Femur (tissue), 1 donor: ENCODE results near the gene DCTN3.

Experiments used
- DNase-seq: peaks from one replicate; pipeline ENCODE4 v3.0.0-alpha.2; 2017

DCTN3 gene

DNA sequence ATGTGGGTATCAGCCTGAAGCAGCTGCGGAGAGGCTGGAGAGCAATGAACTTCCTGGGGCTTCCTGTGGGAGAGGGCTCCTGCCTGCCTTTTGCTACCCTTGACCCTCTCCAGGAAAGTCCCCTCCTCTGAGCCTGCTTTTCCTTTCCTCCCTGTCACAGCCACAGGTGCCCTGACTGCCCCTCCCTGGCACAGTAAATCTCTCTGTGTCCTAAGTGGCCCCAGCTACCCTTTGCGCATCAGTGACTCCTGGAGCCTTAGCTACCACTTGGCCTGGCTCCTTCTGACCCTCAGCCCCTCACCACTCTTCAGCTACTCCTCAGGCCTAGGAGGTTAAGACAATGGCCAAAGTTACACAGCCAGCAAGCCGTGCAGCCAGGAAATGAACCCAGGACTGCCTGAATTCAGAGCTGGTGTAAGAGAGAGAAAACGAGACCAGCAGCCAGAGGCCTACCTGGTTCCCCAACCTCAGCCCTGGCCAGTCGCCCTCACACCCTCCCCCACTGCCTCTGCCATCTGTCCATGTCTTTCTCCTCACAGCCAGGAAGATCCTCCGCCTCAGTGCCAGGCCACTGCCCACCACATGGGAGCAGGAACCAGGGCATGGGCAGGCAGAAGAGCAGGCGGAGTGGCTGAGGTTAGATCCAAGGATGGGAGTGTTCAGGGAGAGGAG, 49.4 kb downstream of the DCTN3 start:
- no peak for DNase-seq

DNA sequence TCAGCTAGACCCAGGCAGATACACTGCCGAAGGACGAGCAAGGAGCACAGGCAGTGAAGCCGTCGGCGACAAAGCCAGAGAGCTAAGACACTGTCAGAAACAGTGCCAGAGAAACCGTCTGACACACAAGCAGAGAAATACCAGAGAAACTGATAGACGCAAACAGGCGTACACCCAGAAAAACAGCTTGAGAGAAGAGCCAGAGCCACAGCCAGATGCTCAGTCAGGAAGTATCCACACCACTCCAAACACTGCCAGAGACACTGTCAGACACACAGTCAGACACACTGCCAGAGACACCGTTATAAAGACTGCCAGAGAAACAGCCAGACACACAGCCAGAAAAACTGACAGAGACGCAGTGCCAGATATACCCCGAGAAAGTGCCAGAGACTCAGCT, 49.9 kb downstream of the DCTN3 start:
- DNase-seq = peak; percentile 53

DNA sequence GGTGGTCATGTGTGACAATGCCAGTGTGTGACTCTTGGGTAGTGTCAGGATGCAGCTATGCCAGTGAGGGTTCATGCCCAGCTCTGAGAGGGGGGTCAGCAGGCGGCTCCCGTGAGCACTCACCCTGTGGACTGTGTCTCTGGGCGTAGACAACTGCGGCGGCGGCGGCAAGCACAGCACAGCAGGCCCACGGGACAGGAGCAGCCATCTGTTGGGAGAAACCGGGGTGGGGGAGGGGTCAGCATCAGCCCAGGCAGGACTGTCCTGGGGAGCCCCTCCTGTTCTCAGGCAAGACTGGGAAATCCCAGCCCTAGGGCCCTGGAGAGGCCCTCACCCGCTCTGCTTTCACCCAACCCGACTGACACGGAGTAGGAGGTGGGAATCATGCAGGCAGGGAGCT, 51.5 kb downstream of the DCTN3 start:
- DNase-seq = no peak

DNA sequence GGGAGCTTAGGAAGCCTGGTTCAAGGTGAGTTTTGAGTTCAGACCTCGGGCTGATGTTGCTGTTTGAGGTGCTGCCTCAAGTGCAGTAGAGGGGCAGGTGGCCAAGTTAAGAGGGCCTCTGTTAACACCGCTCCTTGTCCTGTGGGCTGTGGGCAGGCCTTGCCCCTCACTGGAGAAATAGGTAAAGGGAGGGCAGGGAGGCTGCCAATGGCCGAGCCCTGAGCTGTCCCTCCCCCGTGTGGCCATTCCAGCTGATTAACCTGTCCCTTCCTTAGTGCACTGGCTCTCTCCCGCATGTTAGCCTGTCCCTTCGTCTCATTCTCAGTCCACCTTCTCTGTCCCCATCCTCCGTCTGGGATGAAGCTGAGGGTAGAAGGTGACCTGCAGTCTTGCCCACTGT, 52.2 kb downstream of the DCTN3 start:
- no peak for DNase-seq

DNA sequence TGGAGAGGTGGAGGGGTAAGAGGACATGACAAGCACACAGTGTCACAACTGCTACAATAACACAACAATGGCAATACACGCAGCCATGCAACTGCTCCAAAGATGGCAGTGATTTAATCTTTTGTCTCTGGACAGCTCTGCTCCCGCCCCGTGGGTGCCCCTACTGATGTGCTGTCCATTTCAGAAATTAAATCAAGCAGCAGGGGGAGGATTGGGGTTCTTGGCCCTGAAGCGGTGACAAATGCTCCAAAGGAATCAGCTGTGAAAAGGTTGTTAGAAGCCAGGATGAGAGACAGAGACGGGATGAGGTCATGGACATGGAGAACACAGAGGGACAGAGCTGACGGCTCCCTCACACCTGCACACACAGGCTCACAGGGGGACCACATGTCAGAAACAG, 53.3 kb downstream of the DCTN3 start:
- DNase-seq = no peak

DNA sequence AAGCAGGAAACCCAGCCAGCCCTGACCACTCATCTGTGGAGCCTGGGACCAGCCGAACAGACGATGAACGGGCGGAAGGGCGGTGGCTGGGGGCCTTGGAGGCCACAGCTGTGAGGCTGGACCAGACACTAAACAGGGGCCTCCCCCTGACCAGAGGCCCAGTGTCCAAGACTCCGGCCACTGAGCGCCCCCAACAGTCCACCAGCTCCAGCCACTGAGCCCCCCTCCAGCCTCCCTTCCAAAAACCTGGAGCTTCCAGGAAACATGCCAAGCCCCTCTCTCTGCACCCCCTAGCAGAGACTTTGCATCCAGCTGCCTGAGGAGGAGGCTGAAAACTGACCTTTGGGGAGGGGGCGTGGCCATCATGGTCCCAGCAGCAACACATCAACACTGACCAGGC, 54.0 kb downstream of the DCTN3 start:
- peak; percentile 70 for DNase-seq

DNA sequence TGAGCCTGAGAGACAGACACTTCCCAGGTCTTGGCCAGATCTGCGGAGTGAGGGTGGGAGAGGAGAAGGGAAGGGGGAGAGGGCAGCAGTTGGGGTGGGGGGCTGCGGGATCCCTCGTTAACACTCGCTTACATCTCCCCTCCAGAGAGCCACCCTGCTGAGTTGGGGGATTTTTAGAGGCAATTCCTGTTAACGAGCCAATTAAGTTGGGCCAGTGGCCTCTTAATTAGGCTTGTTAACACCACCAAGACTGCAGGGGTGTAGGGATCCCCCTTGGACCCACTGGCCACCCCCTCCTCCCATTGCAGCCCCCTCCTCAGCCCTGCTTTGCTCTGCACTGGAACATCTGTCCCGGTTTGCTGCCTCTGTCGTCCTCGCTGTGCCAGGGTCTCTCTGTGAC, 54.4 kb downstream of the DCTN3 start:
- no peak for DNase-seq

DNA sequence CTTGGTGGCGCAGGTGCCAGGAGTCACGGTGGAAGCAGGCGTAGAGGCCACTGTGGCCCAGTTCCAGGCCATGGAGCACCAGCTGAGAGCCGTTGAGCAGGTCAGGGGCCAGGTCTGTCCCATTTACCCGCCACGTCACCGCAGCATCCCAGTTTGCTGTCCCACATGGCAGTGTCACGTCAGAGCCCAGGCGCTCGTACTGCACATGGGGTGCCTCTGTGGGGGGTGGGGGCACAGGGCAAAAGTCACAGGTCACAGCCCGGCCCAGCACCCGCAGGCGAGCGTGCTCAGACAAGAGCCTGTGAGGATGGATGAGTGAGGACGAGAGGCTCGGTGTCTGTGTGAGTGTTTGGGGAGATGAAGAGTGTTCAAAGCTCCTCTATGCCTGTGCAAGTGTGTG, 55.7 kb downstream of the DCTN3 start:
- DNase-seq = no peak
